DND-41 (cell line): ENCODE data around the gene HOMER3.

Source experiments
- CTCF ChIP-seq: IDR thresholded peaks from 2 replicates; pipeline ENCODE4 v1.5.1; 2012; ENCODE audit warnings: borderline replicate concordance, low read length, moderate library complexity, mild to moderate bottlenecking; ENCODE audit not compliant: poor library complexity, severe bottlenecking; ENCODE audit errors: extremely low read depth
- EZH2 ChIP-seq: IDR thresholded peaks from 3 replicates; pipeline ENCODE4 v1.6.1; 2012; ENCODE audit warnings: borderline replicate concordance, low read depth, mild to moderate bottlenecking, moderate library complexity, low read length, inconsistent platforms; ENCODE audit not compliant: severe bottlenecking

- TF ChIP-seq CTCF: no peak
- TF ChIP-seq EZH2: no peak
These were observed 30.1 kb downstream of the HOMER3 start for GRCh38 chr19:18910801-18911436.
